Islet of Langerhans (tissue), 1 donor: ENCODE results near the gene PYROXD2.
"Not testable (repeated sequence)": the region's sequence is repeated elsewhere in the genome, so short reads cannot be mapped to it uniquely, and the experiment has no call there.

Source experiments
- FAIRE-seq: peaks from one replicate; lab custom pipeline; 2011; peaks lifted over from hg19 to GRCh38; lab: Jason Lieb, UNC

PYROXD2 gene

GRCh38 chr10:98365406-98366061 lies 49.4 kb downstream of the PYROXD2 start:
- FAIRE-seq, result no peak

DNA sequence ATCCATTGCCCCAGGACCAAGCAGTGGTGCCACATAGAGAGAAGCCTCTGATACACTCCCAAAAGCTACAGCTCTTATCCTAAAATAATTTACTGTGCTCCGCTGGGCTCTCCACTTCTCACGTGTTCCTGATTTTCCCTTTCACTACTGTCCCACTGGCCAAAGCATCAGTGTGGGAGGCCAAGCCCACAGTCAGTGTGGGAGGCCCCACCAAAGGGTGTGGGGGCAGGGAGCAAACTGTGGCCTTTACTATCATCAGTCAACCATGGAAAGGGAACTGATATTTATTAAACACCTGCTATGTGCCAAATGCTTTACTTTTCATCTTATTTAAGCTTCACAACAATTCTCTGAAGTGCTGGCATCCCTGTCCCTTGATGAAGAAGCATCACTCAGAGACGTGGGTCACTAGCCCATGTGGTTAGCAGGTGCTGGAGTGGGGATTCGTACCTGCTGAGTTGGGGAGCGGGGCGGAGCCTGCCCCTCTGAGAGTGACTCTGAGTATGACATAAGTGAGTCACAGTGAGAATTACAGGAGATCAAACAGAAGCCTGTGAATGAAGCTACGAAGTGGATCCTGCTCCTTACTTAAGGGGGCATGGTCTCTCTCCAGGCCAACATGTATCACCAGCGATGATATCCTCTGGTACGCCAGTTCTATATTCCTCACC lies 50.4 kb downstream of the PYROXD2 start:
- FAIRE-seq, result no peak

DNA sequence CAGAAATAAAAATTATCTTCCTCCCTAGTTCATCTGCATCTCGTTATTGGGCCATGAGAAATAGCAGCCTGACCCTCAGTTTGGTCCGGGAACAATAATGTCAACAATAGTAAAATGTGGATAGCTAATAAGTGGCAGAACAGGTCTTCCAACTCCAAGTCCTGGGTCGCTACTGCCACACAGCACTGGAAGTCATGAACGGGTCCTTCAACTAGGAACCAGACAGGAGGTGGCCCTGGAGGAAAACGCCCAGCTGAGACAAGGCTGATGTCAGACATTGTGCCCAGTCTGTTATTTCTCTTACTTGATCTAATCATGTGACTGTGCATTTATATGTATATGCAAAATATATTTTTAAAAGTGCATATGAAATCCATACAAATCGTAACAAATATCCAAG lies 51.8 kb downstream of the PYROXD2 start:
- no peak for FAIRE-seq

DNA sequence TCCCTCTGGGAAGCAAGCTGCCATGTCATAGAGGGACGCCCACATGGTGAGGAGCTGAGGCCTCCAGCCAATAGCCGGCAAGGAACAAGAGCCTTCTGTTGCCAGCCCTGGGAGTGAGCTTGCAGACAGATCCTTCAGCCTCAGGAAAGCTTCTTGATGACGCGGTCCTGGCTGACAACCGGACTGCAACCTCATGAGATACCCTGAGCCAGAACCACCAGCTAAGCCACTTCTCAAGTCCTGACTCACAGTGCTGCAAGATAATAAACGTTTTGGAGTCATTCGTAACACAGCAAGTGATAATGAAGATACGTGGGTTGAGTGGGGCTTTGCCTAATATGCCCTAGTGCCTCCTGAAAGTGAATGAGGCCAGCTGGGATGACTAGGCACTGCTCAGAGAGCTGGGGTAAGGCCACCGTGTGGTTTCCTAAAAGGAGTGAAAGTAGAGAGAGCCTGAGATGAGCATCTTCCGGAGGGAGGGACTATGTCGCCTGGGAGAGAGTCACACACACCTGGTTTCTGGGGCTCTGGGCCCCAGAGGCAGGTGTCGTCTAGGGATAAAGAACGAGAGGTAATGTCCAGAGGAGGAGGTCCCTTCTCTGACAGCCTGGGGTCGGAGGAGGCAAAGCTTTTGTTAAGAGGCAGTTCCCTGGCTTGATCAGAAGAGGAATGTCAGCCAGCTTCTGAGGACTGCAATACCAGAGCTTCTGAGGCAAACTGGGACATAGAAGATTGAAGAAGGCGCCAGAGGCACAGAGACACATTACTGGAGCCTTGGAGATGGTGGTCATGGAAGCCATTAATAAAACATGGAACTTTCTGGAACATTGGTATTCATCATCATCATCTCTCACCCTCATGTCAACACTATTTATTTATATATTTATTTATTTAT lies 53.6 kb downstream of the PYROXD2 start:
- FAIRE-seq, result no peak

DNA sequence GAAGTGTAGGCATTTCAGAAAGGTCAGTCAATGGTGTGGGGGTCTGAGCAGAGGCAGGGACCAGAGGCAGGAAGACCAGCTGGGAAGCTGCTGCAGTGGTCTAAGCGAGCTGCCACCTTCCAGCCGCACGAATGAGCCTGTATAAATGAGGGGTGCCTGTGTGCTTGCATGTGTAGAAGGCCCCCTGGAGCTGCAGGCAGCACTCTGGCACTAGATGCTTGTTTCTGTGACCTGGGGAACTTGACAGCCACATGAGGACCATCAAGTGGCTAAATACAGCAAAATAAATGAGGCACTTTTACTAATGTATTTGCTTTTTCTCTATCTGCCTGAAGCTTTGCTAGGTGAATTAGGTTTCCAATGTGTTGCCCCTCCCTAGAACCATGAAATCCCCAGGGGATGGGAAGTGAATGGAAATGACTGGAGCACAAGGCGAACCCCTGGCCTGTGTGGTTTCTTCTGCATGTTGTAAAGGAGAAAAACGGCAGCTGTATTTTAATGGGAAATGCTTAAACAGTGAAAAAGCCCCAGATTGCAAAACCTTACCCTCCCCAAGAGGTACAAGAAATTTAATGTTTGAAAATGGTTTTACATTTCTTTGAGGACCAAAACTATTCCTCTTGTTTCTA lies 57.7 kb downstream of the PYROXD2 start:
- no peak for FAIRE-seq

- FAIRE-seq, result no peak
Measured at GRCh38 chr10:98354491-98354890, 60.5 kb downstream of the PYROXD2 start.

DNA sequence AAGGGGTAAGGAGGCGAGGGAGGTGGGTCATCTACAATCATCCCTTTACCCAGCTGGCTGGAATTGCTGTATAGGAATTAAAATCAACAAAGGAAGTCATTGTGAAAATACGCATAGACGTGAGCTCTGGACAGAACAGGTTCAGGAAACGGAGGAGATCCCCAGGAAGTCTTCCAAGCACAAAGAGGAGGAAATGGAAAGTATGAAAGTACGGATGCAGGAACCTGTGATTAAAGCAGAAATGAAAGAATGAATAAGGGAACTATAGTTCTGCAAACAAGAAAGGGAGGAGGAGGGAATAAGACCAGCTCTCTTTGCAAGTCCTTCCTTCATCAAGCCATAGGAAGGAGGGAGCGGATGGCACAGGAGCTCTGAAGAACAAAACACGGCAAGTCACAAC lies 61.8 kb downstream of the PYROXD2 start:
- FAIRE-seq, result no peak

DNA sequence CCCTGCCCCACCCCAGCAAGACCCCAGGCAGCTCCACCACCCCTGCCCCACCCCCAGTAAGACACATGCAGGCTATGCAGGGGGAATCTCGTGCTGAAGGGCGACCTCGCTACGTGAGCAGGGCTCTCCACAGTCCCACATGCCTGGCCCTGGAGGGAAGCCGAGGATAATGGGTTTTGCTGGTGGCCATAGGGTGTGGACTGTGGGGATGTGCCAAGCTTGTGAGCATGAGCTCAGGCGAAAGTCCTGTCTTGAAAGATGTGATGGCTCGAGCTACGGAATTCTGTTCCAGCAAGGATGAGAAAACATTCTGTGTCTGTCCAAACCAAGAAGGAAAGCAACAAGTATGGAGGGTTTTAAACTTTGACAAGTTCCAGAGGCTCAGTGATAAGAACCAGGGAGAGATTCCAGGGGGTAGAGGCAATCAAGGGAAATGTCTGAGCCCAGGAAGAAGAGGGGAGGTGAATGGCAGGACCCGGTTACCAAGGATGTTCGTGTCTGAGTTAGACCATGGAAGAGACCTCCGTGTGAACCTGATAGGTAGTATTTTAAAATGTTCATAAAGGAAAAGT lies 63.1 kb downstream of the PYROXD2 start:
- FAIRE-seq, result no peak

DNA sequence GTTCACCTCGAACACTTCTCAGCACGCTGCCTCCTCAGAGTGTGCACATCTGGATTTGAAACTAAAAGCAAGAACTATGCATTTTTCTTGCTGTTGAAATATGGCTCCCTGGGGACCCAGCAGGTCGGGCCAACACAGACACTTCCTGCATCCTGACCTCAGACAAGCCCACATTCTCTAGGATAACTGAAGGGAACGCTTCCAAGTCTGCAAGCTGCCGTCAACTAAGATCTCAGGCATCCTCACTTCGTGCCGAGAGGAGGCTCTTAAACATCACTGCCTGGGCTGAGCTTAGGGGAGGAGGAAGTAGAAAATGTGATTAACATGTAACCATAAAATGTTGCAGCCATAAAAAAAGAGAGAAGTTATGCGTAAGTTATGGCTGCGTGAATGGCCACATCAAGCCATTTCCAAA lies 65.5 kb downstream of the PYROXD2 start:
- FAIRE-seq, result no peak

- no peak for FAIRE-seq
Measured at GRCh38 chr10:98346847-98347246, 68.1 kb downstream of the PYROXD2 start.

GRCh38 chr10:98344589-98345038 lies 70.4 kb downstream of the PYROXD2 start:
- no peak for FAIRE-seq

DNA sequence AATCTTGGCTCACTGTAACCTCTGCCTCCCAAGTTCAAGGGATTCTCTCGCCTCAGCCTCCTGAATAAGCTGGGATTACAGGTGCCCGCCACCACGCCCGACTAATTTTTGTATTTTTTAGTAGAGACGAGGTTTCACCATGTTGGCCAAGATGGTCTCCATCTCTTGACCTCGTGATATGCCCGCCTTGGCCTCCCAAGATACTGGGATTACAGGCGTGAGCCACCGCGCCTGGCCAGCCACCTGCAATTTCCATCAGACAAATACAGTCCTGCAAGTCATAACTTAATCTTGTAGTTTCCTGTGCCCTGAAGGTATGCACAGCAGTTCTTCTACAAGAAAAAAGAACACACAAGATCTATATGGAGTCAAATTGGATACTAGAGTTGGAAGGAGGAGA lies 73.3 kb downstream of the PYROXD2 start:
- FAIRE-seq, result not testable (repeated sequence)

- no peak for FAIRE-seq
Measured at GRCh38 chr10:98340940-98341310, 74.1 kb downstream of the PYROXD2 start.

DNA sequence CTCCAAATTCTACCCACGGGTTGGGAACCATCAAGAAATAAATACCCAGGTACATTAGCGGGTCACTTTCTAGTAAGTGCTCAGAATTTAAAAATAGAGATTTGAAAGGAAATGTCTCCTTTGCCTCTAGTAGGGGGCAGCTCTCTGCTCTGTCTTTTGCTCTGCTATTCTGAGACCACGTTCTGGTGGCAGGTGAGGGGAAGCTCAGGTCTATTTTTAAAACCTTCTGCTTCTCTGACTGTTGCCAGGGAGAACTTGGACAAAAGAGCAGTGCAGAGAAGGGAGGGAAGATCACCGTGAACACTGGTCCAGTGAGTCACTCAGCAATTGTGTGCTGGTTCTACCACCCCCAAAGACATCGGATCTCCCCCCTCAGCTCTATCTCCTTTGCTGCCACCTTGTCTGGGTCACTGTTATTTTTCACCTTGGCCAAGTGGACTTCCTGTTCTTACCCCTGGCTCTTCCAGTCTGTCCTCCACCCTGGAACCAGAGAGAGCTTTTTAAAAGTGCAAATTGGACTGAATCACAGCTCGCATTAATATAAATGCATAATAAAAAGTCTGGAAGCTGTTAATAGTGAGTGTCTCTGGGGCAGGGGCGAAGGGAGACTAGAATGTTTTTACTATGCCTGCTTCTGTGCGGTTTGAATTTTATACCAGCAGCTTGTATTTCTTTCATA lies 74.6 kb downstream of the PYROXD2 start:
- FAIRE-seq, result peak; percentile 5

GRCh38 chr10:98339799-98340198 lies 75.2 kb downstream of the PYROXD2 start:
- FAIRE-seq, result no peak

- no peak for FAIRE-seq
Measured at GRCh38 chr10:98338896-98339295, 76.1 kb downstream of the PYROXD2 start.

DNA sequence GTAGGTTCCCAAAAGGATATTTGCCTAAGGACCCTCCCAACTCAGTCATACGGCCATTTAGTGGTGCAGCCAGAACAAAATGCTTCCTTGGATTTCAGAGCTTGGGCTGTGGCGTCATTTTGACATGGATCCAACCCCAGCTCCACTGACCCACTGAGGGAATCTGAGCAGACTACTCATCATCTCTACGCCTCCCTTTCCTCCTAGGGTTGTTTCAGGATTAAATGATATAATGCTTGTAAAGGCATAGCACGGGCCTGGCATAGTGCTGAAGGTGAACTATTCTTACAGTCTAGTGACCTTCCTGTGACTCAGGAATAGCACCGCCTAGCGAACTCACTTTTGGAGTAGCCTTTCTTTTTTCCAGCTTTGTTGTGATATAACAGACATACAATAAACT lies 76.7 kb downstream of the PYROXD2 start:
- FAIRE-seq, result no peak

GRCh38 chr10:98337484-98337883 lies 77.5 kb downstream of the PYROXD2 start:
- FAIRE-seq, result no peak
